ENCODE results near the gene FBXW4.
A peak's percentile ranks its signal among the peaks of the same experiment; 100 is the strongest.

FBXW4 gene

DNA sequence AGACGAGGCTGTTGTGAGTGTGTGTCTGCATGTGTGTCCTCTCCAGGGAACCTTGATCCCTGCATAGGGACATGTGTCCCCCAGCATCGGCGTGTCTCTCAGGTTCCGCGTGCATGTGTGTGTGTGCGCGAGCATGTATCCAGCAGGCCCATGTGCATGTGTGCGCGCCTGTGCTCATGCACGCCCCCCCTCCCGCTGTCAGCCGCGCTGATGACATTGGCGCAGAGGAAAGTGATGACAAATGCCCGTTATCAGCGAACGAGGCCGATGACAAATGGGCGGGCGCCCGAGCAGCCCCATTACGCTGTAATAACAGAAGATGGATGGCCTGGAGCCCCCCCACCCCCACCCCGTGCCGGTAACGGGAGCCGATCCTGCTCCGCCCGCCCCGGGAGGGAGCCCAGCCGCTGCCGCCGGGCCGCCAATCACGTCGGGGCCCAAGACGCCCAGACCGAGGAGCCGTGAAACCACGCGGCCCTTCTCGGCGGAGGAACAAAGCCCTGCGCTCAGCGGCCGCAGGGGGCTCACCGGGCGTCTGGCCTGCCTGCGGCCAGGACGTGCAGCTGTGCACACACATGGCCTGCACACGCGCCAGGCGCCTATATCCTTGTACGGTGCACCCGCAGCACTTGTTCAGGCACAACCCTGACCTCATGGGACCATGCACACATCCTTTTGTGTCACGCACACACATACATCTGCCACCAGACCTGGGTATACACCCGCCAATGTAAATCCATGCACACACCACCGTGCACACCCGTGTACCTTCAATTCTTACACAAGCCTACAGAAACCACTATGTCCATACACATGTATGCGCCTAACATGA, 128.4 kb downstream of the FBXW4 start (continued):
- TF ChIP-seq, protein P1, sequence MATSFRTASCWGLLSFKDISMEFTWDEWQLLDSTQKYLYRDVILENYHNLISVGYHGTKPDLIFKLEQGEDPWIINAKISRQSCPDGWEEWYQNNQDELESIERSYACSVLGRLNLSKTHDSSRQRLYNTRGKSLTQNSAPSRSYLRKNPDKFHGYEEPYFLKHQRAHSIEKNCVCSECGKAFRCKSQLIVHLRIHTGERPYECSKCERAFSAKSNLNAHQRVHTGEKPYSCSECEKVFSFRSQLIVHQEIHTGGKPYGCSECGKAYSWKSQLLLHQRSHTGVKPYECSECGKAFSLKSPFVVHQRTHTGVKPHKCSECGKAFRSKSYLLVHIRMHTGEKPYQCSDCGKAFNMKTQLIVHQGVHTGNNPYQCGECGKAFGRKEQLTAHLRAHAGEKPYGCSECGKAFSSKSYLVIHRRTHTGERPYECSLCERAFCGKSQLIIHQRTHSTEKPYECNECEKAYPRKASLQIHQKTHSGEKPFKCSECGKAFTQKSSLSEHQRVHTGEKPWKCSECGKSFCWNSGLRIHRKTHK (tag by site-specific recombination; IDR thresholded peaks at IDR 0.05), result no peak
- TF ChIP-seq, protein P2, sequence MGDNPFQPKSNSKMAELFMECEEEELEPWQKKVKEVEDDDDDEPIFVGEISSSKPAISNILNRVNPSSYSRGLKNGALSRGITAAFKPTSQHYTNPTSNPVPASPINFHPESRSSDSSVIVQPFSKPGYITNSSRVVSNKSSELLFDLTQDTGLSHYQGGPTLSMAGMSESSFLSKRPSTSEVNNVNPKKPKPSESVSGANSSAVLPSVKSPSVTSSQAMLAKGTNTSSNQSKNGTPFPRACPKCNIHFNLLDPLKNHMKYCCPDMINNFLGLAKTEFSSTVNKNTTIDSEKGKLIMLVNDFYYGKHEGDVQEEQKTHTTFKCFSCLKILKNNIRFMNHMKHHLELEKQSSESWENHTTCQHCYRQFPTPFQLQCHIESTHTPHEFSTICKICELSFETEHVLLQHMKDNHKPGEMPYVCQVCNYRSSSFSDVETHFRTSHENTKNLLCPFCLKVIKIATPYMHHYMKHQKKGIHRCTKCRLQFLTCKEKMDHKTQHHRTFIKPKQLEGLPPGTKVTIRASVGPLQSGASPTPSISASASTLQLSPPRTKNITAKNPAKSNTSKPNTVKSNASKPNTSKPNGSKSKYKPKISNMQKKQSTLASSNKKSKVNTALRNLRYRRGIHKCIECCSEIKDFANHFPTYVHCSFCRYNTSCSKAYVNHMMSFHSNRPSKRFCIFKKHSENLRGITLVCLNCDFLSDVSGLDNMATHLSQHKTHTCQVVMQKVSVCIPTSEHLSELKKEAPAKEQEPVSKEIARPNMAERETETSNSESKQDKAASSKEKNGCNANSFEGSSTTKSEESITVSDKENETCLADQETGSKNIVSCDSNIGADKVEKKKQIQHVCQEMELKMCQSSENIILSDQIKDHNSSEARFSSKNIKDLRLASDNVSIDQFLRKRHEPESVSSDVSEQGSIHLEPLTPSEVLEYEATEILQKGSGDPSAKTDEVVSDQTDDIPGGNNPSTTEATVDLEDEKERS (tag by site-specific recombination; IDR thresholded peaks at IDR 0.05), result 0 out of 2 replicates have a peak, but pooled peaks have one; percentile 21
- TF ChIP-seq ZNF624 (tag by site-specific recombination; IDR thresholded peaks at IDR 0.05), result no peak
- peak; percentile 75; the same call in 1 of the 2 replicates for TF ChIP-seq ZNF629 (tag by site-specific recombination; IDR thresholded peaks at IDR 0.05)
- TF ChIP-seq ZBTB17 (tag by site-specific recombination; IDR thresholded peaks at IDR 0.05), result peak; percentile 71
- 0 out of 2 replicates have a peak, but pooled peaks have one; percentile 16 for TF ChIP-seq KLF7 (tag by site-specific recombination; IDR thresholded peaks at IDR 0.05; ENCODE audit: borderline replicate concordance)
- peak; percentile 45; the same call in 1 of the 2 replicates for TF ChIP-seq IKZF3 (tag by site-specific recombination; IDR thresholded peaks at IDR 0.05)
- no peak for TF ChIP-seq BCL11B (tag by site-specific recombination; IDR thresholded peaks at IDR 0.05; ENCODE audit: low read depth)
- TF ChIP-seq ZNF211 (tag by site-specific recombination; IDR thresholded peaks at IDR 0.05; ENCODE audit: low read depth), result no peak
- peak; percentile 51; the same call in 1 of the 2 replicates for TF ChIP-seq ZBTB48 (tag by site-specific recombination; IDR thresholded peaks at IDR 0.05)
- no peak for TF ChIP-seq ZNF112 (tag by site-specific recombination; IDR thresholded peaks at IDR 0.05)
- TF ChIP-seq ZNF837 (tag by site-specific recombination; IDR thresholded peaks at IDR 0.05), result no peak
- no peak for TF ChIP-seq ZNF747 (tag by site-specific recombination; IDR thresholded peaks at IDR 0.05)
- TF ChIP-seq, protein P3, sequence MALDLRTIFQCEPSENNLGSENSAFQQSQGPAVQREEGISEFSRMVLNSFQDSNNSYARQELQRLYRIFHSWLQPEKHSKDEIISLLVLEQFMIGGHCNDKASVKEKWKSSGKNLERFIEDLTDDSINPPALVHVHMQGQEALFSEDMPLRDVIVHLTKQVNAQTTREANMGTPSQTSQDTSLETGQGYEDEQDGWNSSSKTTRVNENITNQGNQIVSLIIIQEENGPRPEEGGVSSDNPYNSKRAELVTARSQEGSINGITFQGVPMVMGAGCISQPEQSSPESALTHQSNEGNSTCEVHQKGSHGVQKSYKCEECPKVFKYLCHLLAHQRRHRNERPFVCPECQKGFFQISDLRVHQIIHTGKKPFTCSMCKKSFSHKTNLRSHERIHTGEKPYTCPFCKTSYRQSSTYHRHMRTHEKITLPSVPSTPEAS (tag by site-specific recombination; IDR thresholded peaks at IDR 0.05), result peak; percentile 72
- TF ChIP-seq, protein P4, sequence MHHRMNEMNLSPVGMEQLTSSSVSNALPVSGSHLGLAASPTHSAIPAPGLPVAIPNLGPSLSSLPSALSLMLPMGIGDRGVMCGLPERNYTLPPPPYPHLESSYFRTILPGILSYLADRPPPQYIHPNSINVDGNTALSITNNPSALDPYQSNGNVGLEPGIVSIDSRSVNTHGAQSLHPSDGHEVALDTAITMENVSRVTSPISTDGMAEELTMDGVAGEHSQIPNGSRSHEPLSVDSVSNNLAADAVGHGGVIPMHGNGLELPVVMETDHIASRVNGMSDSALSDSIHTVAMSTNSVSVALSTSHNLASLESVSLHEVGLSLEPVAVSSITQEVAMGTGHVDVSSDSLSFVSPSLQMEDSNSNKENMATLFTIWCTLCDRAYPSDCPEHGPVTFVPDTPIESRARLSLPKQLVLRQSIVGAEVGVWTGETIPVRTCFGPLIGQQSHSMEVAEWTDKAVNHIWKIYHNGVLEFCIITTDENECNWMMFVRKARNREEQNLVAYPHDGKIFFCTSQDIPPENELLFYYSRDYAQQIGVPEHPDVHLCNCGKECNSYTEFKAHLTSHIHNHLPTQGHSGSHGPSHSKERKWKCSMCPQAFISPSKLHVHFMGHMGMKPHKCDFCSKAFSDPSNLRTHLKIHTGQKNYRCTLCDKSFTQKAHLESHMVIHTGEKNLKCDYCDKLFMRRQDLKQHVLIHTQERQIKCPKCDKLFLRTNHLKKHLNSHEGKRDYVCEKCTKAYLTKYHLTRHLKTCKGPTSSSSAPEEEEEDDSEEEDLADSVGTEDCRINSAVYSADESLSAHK (tag by site-specific recombination; IDR thresholded peaks at IDR 0.05), result 0 out of 2 replicates have a peak, but pooled peaks have one; percentile 76
- TF ChIP-seq ZNF785 (tag by site-specific recombination; IDR thresholded peaks at IDR 0.05), result no peak
- TF ChIP-seq, protein P5, sequence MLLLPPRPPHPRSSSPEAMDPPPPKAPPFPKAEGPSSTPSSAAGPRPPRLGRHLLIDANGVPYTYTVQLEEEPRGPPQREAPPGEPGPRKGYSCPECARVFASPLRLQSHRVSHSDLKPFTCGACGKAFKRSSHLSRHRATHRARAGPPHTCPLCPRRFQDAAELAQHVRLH (tag by site-specific recombination; IDR thresholded peaks at IDR 0.05), result peak; percentile 39; the same call in 1 of the 2 replicates
- TF ChIP-seq, protein P6, sequence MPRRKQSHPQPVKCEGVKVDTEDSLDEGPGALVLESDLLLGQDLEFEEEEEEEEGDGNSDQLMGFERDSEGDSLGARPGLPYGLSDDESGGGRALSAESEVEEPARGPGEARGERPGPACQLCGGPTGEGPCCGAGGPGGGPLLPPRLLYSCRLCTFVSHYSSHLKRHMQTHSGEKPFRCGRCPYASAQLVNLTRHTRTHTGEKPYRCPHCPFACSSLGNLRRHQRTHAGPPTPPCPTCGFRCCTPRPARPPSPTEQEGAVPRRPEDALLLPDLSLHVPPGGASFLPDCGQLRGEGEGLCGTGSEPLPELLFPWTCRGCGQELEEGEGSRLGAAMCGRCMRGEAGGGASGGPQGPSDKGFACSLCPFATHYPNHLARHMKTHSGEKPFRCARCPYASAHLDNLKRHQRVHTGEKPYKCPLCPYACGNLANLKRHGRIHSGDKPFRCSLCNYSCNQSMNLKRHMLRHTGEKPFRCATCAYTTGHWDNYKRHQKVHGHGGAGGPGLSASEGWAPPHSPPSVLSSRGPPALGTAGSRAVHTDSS (tag by site-specific recombination; IDR thresholded peaks at IDR 0.05), result no peak
- no peak for TF ChIP-seq BCL11A (tag by site-specific recombination; IDR thresholded peaks at IDR 0.05; ENCODE audit: low read depth)
- no peak for TF ChIP-seq ZNF223 (tag by site-specific recombination; IDR thresholded peaks at IDR 0.05)
- peak; percentile 90 for TF ChIP-seq ZBTB8A (tag by site-specific recombination; IDR thresholded peaks at IDR 0.05)
- TF ChIP-seq ZNF791 (tag by site-specific recombination; IDR thresholded peaks at IDR 0.05), result no peak
- TF ChIP-seq ZNF239 (tag by site-specific recombination; IDR thresholded peaks at IDR 0.05), result no peak
- peak; percentile 91 for TF ChIP-seq ZSCAN30 (tag by site-specific recombination; IDR thresholded peaks at IDR 0.05)
- peak; percentile 66; the same call in 1 of the 2 replicates for TF ChIP-seq ZNF501 (tag by site-specific recombination; IDR thresholded peaks at IDR 0.05)
